Epithelial cell of esophagus (primary cell): ENCODE results near the gene CAV1.

Source experiments
- DNase-seq: peaks from one replicate; pipeline ENCODE4 v3.0.0; 2010; ENCODE audit warnings: low read depth
- H3K4me3 ChIP-seq: 2 replicates; pipeline ENCODE4 v1.5.1; 2011; ENCODE audit warnings: mild to moderate bottlenecking, low read length, control low read depth
- TF ChIP-seq, protein P1 (sequence below): IDR thresholded peaks from 2 replicates; pipeline ENCODE4 v1.5.1; 2011; ENCODE audit warnings: low read depth, mild to moderate bottlenecking, low read length, control low read depth, inconsistent platforms; ENCODE audit not compliant: insufficient read depth; ENCODE audit errors: missing control alignments

The CAV1 gene

DNA sequence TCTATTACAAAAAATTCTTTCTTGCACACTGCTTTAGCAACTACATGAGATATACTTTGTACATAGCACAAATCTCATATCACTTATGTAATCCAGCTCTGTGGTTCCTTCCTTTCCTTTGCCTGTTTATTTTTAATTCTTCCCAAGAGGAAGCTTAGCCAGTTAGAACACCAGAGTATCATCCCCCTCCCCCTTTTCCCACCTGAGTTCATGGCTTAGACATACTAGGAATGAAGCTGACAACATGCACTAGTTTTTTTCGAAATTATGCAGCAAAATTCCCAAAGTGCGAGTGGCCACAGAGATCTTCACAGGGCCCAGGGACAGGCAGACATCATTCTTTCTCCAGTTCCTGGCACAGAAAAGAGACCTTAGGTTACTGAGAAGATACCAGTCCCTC lies 17.8 kb downstream of the CAV1 start:
- TF ChIP-seq, protein P1, sequence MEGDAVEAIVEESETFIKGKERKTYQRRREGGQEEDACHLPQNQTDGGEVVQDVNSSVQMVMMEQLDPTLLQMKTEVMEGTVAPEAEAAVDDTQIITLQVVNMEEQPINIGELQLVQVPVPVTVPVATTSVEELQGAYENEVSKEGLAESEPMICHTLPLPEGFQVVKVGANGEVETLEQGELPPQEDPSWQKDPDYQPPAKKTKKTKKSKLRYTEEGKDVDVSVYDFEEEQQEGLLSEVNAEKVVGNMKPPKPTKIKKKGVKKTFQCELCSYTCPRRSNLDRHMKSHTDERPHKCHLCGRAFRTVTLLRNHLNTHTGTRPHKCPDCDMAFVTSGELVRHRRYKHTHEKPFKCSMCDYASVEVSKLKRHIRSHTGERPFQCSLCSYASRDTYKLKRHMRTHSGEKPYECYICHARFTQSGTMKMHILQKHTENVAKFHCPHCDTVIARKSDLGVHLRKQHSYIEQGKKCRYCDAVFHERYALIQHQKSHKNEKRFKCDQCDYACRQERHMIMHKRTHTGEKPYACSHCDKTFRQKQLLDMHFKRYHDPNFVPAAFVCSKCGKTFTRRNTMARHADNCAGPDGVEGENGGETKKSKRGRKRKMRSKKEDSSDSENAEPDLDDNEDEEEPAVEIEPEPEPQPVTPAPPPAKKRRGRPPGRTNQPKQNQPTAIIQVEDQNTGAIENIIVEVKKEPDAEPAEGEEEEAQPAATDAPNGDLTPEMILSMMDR: no peak
- no peak overlapping the region for H3K4me3 ChIP-seq

DNA sequence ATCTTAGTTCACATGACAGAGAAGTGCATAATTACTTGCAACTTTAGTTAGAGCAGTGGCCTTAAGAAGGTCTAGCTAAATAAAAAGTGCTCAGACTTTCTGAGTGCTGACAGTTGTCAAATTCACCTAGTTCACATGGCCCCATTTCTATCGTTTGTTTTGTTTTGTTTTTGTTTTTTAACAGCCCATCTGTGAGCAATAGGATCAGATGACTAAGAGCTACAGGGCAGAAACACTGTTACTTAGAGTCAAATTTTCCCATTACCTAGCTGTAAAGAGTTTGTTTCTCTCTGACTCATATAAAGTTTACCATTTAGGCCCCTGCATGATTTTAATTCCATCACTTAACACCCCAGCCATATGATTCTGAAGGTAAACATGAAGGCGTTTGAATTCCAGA lies 18.8 kb downstream of the CAV1 start:
- peak; percentile 62 for DNase-seq
- H3K4me3 ChIP-seq: no peak overlapping the region
- TF ChIP-seq, protein P1: no peak

More for the DNA sequence above, 17.8 kb downstream of the CAV1 start:
- DNase-seq: peak; percentile 31

GRCh38 chr7:116544487-116544886 lies 19.7 kb downstream of the CAV1 start:
- TF ChIP-seq, protein P1: no peak
- no peak overlapping the region for H3K4me3 ChIP-seq

GRCh38 chr7:116545411-116545993 lies 20.7 kb downstream of the CAV1 start:
- TF ChIP-seq, protein P1: no peak
- H3K4me3 ChIP-seq: no peak overlapping the region
- DNase-seq: no peak

More at GRCh38 chr7:116544487-116544886, 19.7 kb downstream of the CAV1 start:
- no peak for DNase-seq

DNA sequence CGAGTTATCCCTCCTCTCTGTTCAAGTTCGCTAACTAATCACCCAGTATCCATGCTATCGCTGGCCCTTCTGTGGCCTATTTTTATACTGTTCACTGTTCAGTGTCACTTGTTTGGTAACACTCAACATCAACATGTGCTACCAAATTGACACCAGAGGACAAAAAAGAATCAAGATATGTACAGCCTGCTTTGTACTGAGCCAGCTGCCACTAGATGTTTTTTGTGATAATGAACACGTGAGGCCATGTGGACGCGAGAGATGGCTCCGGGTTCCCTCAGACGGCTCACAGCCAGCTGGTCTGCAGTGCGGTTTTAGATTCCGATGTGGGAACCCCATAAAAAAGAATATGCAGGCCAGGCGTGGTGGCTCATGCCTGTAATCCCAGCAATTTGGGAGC lies 21.2 kb downstream of the CAV1 start:
- DNase-seq: no peak
- no peak overlapping the region for H3K4me3 ChIP-seq
- TF ChIP-seq, protein P1: no peak

DNA sequence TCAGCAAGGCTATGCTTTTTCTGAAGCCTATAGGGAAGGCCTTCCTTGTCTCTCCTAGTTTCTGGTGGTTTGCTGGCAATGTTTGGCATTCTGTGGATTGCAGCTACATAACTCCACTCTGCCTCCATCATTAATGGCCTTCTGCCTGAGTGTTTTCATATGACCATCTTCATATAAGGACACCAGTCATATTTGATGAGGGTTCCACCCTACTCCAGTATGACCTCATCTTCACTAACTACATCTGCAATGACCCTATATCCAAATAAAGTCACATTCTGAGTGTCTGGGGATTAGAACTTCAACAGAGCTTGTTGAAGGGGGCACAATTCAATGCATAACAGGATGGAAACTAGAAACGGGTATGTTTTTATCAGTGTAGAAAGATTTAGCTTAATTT lies 22.1 kb downstream of the CAV1 start:
- H3K4me3 ChIP-seq: no peak overlapping the region
- no peak for DNase-seq
- TF ChIP-seq, protein P1: no peak

DNA sequence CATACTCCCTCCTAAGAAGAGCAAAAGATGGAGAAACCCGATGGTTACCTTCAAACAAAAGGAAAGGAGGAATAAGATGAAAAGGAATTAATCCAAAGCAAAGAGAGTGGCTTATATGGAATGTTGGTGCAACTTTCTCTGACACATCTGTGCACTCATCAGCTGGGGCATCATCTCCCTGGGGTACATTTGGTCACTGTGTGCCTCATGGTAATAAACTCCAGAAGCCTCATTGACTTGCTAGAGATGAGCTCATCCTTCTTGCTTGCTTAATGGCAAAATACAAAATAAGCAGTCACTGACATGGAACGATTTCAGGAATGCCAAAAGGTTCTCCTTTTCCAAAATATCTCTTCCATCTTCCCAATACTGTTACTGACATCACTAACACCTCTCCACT lies 22.5 kb downstream of the CAV1 start:
- TF ChIP-seq, protein P1: no peak
- H3K4me3 ChIP-seq: no peak overlapping the region
- DNase-seq: peak; percentile 60
